Measurements from ENCODE around the gene SLC6A18. TPM values are rescaled to one million over a fixed set of nuclear protein-coding genes. Genes with fewer than 3 reads are reported as not detected.
"Not testable (repeated sequence)": the region's sequence is repeated elsewhere in the genome, so short reads cannot be mapped to it uniquely, and the experiment has no call there.

The SLC6A18 gene
- polyA plus RNA-seq, 1 experiment = not detected

DNA sequence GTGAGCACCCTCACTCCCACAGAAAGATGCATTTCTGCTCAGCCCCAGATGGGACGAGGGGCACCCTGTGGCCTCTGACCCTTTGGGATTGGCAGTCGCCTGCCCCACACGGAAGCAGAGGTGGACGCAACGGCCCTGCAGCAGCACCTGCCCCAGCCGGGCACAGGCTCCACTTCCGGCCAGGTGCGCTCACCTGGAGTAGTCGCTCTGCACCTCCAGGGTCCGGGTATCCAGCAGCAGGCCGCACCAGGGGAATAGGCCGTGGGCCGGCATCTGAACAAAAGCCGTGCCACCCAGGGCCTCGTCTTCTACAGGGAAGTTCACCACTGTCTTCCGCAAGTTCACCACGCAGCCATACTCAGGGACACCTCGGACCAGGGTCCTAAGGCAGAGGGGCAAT is 39.0 kb downstream of the SLC6A18 start:
- Histone ChIP-seq H3K27me3 (ENCODE audit: control insufficient read depth, insufficient read depth, low read length) (no peaks in the 10 kb centered on the region), H3K9me3 (ENCODE audit: control insufficient read depth, insufficient read depth, low read length) (peaks cover 79% of the 10 kb centered on the region), H3K27ac (ENCODE audit: low read depth, low read length) (no peak overlapping the region), H3K4me3 (ENCODE audit: low read depth, low read length) (no peak overlapping the region)
- DNase-seq (ENCODE audit: low read depth, low spot score) = no peak
- TF ChIP-seq, protein P1, sequence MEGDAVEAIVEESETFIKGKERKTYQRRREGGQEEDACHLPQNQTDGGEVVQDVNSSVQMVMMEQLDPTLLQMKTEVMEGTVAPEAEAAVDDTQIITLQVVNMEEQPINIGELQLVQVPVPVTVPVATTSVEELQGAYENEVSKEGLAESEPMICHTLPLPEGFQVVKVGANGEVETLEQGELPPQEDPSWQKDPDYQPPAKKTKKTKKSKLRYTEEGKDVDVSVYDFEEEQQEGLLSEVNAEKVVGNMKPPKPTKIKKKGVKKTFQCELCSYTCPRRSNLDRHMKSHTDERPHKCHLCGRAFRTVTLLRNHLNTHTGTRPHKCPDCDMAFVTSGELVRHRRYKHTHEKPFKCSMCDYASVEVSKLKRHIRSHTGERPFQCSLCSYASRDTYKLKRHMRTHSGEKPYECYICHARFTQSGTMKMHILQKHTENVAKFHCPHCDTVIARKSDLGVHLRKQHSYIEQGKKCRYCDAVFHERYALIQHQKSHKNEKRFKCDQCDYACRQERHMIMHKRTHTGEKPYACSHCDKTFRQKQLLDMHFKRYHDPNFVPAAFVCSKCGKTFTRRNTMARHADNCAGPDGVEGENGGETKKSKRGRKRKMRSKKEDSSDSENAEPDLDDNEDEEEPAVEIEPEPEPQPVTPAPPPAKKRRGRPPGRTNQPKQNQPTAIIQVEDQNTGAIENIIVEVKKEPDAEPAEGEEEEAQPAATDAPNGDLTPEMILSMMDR (IDR thresholded peaks at IDR 0.05; ENCODE audit: low read depth, low read length) = no peak
- CTCF ChIA-PET = no interaction called here
- POLR2A ChIA-PET = no interaction called here

- DNase-seq (ENCODE audit: low read depth, low spot score) = no peak
- H3K27ac ChIP-seq (ENCODE audit: low read depth, low read length) = no peak overlapping the region
- TF ChIP-seq, protein P1 (IDR thresholded peaks at IDR 0.05; ENCODE audit: low read depth, low read length) = no peak
- H3K4me3 ChIP-seq (ENCODE audit: low read depth, low read length) = no peak overlapping the region
- H3K9me3 ChIP-seq (ENCODE audit: control insufficient read depth, insufficient read depth, low read length) = peaks cover 78% of the 10 kb centered on the region
- no peaks in the 10 kb centered on the region for H3K27me3 ChIP-seq (ENCODE audit: control insufficient read depth, insufficient read depth, low read length)
- POLR2A ChIA-PET = no interaction called here
- CTCF ChIA-PET = no interaction called here
These were observed 39.8 kb downstream of the SLC6A18 start for GRCh38 chr5:1265026-1265425.

DNA sequence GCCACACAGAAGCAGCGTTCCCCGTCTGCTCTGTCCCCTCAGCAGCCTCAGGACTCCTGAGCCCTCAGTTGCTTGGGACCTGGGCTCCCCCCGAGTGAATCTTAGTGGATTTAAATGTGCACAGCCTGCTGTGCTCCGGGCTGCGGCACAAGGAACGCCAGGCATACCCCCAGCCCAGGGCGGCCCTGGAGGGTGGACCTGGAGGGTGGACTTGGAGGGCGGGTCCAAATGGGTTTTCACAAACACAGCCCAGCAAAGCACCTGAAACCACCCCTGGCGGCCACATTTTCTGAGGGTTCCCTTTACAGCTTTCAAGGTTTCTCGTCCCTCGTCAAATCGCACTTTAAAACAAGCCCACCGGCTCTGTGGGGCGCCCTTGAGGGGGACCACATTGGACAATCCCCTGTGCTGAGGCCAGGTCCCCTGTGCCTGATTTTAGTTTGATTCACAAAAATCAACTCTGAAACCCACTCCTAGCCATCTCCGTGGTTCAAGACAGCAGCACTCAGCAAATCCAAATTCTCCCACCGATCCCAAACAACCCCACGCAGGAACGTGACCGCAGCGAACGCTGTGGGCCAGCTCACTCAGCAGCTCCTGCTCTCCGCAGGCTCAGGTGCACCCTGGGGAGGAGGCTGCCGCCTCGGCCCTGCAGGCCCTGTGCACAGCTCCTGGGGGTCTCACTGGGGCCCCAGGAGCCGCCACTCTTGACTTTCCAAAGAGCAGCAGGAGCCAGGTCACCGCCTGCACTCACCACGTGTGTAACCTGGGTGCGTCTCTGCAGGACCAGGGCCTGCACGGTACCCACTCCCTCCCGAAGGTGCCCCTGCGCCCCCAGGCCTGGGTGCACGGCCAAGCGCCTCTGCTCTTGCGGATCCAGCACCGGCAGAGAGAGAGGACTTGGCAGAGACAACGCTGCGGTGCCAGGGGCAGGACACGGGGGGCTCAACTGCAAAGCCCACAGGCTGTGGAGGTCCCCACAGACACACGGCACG is 40.6 kb downstream of the SLC6A18 start:
- ChIA-PET POLR2A (no interaction called here), CTCF (no interaction called here)
- no peak for DNase-seq (ENCODE audit: low read depth, low spot score)
- H3K27me3 ChIP-seq (ENCODE audit: control insufficient read depth, insufficient read depth, low read length) = no peaks in the 10 kb centered on the region
- H3K27ac ChIP-seq (ENCODE audit: low read depth, low read length) = no peak overlapping the region
- TF ChIP-seq, protein P1 (IDR thresholded peaks at IDR 0.05; ENCODE audit: low read depth, low read length) = no peak
- no peak overlapping the region for H3K4me3 ChIP-seq (ENCODE audit: low read depth, low read length)
- peaks cover 78% of the 10 kb centered on the region for H3K9me3 ChIP-seq (ENCODE audit: control insufficient read depth, insufficient read depth, low read length)

DNA sequence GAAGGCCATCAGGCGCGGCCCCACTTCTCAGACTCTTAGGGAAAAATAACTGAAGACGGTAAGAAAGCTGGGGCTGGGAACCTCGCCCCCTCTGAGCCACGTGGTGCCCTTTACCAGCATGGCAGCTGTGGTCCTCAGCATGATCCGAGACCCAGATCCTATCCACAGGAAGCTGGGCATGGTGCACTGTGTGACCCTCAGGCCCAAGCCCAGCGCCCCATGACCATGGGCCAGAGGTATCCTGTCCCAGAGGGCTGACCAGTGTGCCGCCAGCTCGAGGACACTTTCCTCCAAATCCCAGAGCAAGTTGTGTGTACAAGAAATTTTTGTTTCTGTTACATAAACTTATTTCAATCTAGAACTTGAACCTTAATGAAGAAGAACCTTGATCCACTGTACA is 41.6 kb downstream of the SLC6A18 start:
- H3K27ac ChIP-seq (ENCODE audit: low read depth, low read length) = no peak overlapping the region
- H3K27me3 ChIP-seq (ENCODE audit: control insufficient read depth, insufficient read depth, low read length) = no peaks in the 10 kb centered on the region
- no peak for DNase-seq (ENCODE audit: low read depth, low spot score)
- peaks cover 79% of the 10 kb centered on the region for H3K9me3 ChIP-seq (ENCODE audit: control insufficient read depth, insufficient read depth, low read length)
- no peak overlapping the region for H3K4me3 ChIP-seq (ENCODE audit: low read depth, low read length)
- ChIA-PET POLR2A (no interaction called here), CTCF (no interaction called here)
- TF ChIP-seq, protein P1 (IDR thresholded peaks at IDR 0.05; ENCODE audit: low read depth, low read length) = no peak

DNA sequence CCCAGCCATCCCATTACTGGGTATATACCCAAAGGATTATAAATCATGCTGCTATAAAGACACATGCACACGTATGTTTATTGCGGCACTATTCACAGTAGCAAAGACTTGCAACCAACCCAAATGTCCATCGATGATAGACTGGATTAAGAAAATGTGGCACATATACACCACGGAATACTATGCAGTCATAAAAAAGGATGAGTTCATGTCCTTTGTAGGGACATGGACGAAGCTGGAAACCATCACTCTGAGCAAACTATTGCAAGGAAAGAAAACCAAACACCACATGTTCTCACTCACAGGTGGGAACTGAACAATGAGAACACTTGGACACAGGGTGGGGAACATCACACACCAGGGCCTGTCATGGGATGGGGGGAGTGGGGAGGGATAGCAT is 42.3 kb downstream of the SLC6A18 start:
- H3K9me3 ChIP-seq (ENCODE audit: control insufficient read depth, insufficient read depth, low read length) = peaks cover 84% of the 10 kb centered on the region
- POLR2A ChIA-PET; H3K27ac ChIP-seq (ENCODE audit: low read depth, low read length); CTCF ChIA-PET; H3K27me3 ChIP-seq (ENCODE audit: control insufficient read depth, insufficient read depth, low read length); H3K4me3 ChIP-seq (ENCODE audit: low read depth, low read length); DNase-seq (ENCODE audit: low read depth, low spot score): not testable (repeated sequence)
